Astrocyte of the cerebellum (primary cell): Measurements from ENCODE around the gene FAM9A.
A peak's percentile ranks its signal among the peaks of the same experiment; 100 is the strongest.

Source experiments
- DNase-seq: peaks from one replicate; pipeline ENCODE4 v3.0.0-alpha.2; 2011; ENCODE audit warnings: low read depth
- H3K4me3 ChIP-seq: 2 replicates; pipeline ENCODE4 v1.5.1; 2011; ENCODE audit warnings: mild to moderate bottlenecking, low read depth, low read length, moderate library complexity
- CTCF ChIP-seq: IDR thresholded peaks from 2 replicates; pipeline ENCODE4 v1.5.1; 2012; ENCODE audit warnings: low read length, low read depth, moderate library complexity, mild to moderate bottlenecking; ENCODE audit errors: missing control alignments
- in situ Hi-C: cut with HindIII; loops from 2 replicates; pipeline ENCODE4 v1.10.0; 2017; ENCODE audit warnings: low sequenced_read_pairs

Gene FAM9A

DNA sequence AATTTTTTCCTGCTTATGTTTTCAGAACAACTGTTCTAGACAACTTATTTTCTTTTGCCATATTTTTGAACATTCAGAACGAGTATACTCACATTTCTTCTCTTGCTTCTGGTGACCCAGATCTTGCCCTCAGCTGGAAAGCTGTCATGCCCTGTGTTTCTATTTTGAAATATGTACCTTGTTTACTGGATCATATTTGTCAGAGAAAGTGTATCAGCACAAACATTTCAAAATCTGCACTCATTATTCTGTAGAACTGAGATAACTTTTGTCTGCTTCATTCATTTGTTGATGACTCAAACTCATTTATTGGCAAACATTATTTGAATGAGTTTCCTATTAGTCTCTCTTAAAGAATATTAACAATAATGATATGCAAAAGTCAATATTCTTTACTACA is 46.2 kb upstream of the FAM9A start:
- TF ChIP-seq CTCF, result no peak
- in situ Hi-C loops, result loop anchor here (5.0 kb wide), 1 partner anchor 35 kb away; no protein-coding TSS in a partner anchor
- no peak overlapping the region for H3K4me3 ChIP-seq
- DNase-seq, result no peak

DNA sequence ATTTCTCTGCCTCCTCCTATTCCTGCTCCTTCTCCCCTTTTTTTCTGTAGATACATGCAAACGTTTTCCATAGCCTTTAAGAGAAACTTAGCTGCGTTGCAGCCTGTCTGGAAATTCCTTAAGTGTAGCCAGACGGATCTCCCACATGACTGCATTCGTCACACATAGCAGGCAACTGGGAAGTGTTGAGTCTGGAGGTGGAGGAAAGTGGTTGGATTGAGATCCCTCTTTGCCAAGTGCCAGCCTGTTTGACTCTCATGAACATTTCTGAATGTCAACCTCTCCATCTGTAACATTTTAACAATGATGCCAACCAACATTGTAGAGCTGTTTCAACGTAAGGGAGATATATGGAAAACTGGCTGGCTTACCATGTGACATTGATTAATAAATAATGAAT is 45.1 kb upstream of the FAM9A start:
- no peak for DNase-seq
- H3K4me3 ChIP-seq, result no peak overlapping the region
- no peak for TF ChIP-seq CTCF
- in situ Hi-C loops, result loop anchor here (5.0 kb wide), 1 partner anchor 34 kb away; no protein-coding TSS in a partner anchor

DNA sequence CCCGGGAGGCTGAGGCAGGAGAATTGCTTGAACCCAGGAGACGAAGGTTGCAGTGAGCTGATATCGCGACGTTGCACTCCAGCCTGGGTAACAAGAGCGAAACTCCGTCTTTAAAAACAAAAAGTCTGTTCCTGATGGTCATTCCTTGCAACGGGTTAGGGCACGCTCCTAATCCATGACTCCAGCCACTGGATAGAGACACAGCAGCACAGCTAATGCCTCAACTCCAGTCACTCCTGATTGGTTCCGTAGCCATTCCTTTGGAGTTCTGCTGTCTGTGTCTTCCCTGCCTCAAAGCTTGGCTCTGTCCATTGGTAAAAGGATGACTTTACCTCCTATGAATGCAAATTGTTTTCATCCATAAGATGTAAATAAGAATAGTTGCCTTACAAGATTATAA is 44.3 kb upstream of the FAM9A start:
- no peak overlapping the region for H3K4me3 ChIP-seq
- no peak for DNase-seq
- no peak for TF ChIP-seq CTCF
- in situ Hi-C loops, result loop anchor here (5.0 kb wide), 1 partner anchor 33 kb away; no protein-coding TSS in a partner anchor

DNA sequence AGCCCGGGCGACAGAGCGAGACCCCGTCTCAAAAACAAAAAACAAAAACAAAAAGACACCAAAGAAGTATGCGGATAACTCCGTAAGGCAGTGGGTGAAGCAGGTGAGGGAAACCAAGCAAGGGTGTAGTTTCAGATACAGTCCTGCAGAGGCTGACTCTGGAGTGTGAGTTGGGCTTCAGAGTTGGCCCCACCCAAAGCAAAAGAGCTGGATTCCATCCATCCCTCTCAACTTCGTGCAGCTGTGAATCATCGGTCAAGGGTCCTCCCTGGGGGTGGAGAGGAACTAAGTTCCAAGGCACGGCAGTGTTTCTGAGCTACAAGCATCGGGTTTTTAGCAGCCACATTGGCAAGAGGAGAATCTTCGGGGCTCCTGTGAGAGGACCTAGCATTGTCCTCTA is 43.9 kb upstream of the FAM9A start:
- in situ Hi-C loops, result loop anchor here (5.0 kb wide), 1 partner anchor 33 kb away; no protein-coding TSS in a partner anchor
- peak; percentile 43 for TF ChIP-seq CTCF
- H3K4me3 ChIP-seq, result no peak overlapping the region
- DNase-seq, result peak; percentile 51

GRCh38 chrX:8844157-8844556 is 43.0 kb upstream of the FAM9A start:
- no peak for TF ChIP-seq CTCF
- no peak for DNase-seq
- no peak overlapping the region for H3K4me3 ChIP-seq
- in situ Hi-C loops, result no loop called here

GRCh38 chrX:8841911-8842310 is 40.7 kb upstream of the FAM9A start:
- in situ Hi-C loops, result no loop called here

More at GRCh38 chrX:8841911-8842310, 40.7 kb upstream of the FAM9A start:
- TF ChIP-seq CTCF, result no peak
- H3K4me3 ChIP-seq, result no peak overlapping the region
- peak; percentile 66 for DNase-seq
